Measurements from ENCODE around the gene SNRPN. TPM values are rescaled to one million over a fixed set of nuclear protein-coding genes. Genes with fewer than 3 reads are reported as not detected.
"Not testable (repeated sequence)": the region's sequence is repeated elsewhere in the genome, so short reads cannot be mapped to it uniquely, and the experiment has no call there.

Gene SNRPN
- total and polyA plus RNA-seq, 11 donors = 228 to 550 (median 387) TPM

DNA sequence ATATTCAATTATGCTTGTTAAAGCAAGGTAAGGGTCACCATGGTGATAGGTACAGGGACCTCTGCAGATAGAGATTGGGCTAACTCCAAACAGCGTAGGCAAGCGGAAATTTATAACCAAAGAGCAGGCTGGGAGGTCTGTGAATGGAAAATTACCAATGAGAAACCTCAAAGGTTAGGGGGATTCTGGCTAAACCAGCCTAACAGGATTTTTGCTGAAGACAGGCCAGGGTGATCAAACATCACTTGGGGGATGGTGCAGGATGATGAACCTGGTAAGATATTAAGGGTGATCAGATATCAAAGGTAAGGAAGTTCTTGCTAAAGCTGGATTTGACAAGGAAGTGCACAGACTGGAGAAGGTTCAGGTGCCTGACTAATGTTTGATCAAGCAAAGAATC, 35.3 kb upstream of the SNRPN start:
- ATAC-seq = no peak

DNA sequence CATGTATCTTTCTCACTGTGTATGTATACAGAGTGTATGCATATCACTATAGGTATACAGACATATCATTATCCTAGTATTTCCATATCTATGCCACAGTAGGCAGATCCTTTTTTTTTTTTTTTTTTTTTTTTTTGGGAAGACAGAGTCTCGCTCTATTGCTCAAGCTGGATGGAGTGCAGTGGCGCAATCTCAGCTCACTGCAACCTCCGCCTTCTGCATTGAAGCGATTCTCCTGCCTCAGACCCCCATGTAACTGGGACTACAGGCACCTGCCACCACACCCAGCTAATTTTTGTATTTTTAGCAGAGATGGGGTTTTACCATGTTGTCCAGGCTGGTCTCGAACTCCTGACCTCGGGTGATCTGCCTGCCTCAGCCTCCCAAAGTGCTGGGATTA, 32.0 kb upstream of the SNRPN start:
- not testable (repeated sequence) for H3K4me1 ChIP-seq, H3K9me3 ChIP-seq, DNase-seq, H3K27ac ChIP-seq, H3K4me3 ChIP-seq, H3K27me3 ChIP-seq, ATAC-seq, H3K36me3 ChIP-seq
- WGBS, 4 donors = 79 to 87% (median 86%) methylated on average over 6 of the region's 6 CpGs
- intact Hi-C loops (cut with DNase I) = loop anchor here in 2 of 10 donors (10.0 kb wide), 2 partner anchors 48 to 302 kb away; no protein-coding TSS in a partner anchor

More for the DNA sequence above, 35.3 kb upstream of the SNRPN start:
- intact Hi-C loops (cut with DNase I) = no loop called here
- Histone ChIP-seq H3K27ac (no peak overlapping the region), H3K4me3 (no peak overlapping the region), H3K9me3 (peaks cover 0 to 4% (median 0%) of the 10 kb centered on the region in 12 donors), H3K4me1 (no peaks in the 10 kb centered on the region), H3K27me3 (no peaks in the 10 kb centered on the region), H3K36me3 (peaks cover 0 to 4% (median 0%) of the 10 kb centered on the region in 9 donors)
- TF ChIP-seq POLR2A (IDR thresholded peaks at IDR 0.05) (no peak), CTCF (IDR thresholded peaks at IDR 0.05) (no peak)
- 81 to 89% (median 87%) methylated on average over 2 of the region's 2 CpGs for WGBS, 4 donors
- no peak for DNase-seq

- Histone ChIP-seq H3K4me3 (no peak overlapping the region), H3K27ac (no peak overlapping the region), H3K4me1 (no peaks in the 10 kb centered on the region), H3K27me3 (no peaks in the 10 kb centered on the region), H3K36me3 (peaks cover 0 to 4% (median 0%) of the 10 kb centered on the region in 9 donors), H3K9me3 (no peaks in the 10 kb centered on the region)
- DNase-seq (no peak), ATAC-seq (no peak)
- 55 to 65% (median 64%) methylated on average over 3 of the region's 3 CpGs for whole genome bisulfite sequencing, 4 donors
- TF ChIP-seq CTCF (IDR thresholded peaks at IDR 0.05) = no peak
- no peak for TF ChIP-seq POLR2A (IDR thresholded peaks at IDR 0.05)
- intact Hi-C loops (cut with DNase I) = loop anchor here in 2 of 10 donors (10.0 kb wide), 2 partner anchors 49 to 301 kb away; no protein-coding TSS in a partner anchor
Observed at GRCh38 chr15:24924153-24924552, 30.6 kb upstream of the SNRPN start.

GRCh38 chr15:24924621-24925020, 30.2 kb upstream of the SNRPN start:
- 34 to 51% (median 43%) methylated on average over 2 of the region's 2 CpGs for WGBS, 4 donors
- no peaks in the 10 kb centered on the region for H3K27me3 ChIP-seq
- H3K4me1 ChIP-seq = no peaks in the 10 kb centered on the region
- peaks cover 0 to 4% (median 0%) of the 10 kb centered on the region in 9 donors for H3K36me3 ChIP-seq
- TF ChIP-seq POLR2A (IDR thresholded peaks at IDR 0.05) (no peak), CTCF (IDR thresholded peaks at IDR 0.05) (no peak)
- no peak overlapping the region for H3K4me3 ChIP-seq
- no peaks in the 10 kb centered on the region for H3K9me3 ChIP-seq
- intact Hi-C loops (cut with DNase I) = loop anchor here in 2 of 10 donors (10.0 kb wide), 2 partner anchors 50 to 300 kb away; no protein-coding TSS in a partner anchor
- peak in 3 of 4 donors; percentile 29 to 57 (median 52) for ATAC-seq
- H3K27ac ChIP-seq = peak overlapping the region in 1 of 12 donors; percentile 42
- DNase-seq = no peak

- H3K4me1 ChIP-seq; ATAC-seq; H3K27me3 ChIP-seq; H3K9me3 ChIP-seq; DNase-seq; H3K36me3 ChIP-seq; intact Hi-C loops (cut with DNase I); H3K4me3 ChIP-seq: not testable (repeated sequence)
- 79 to 86% (median 84%) methylated on average over 10 of the region's 10 CpGs for WGBS, 4 donors
- H3K27ac ChIP-seq = peak overlapping the region in 1 of 12 donors; percentile 86
Observed at GRCh38 chr15:24931874-24932732, 22.7 kb upstream of the SNRPN start.
